Neural cell (in vitro differentiated cells): ENCODE data around the gene PHKA2. TPM values are rescaled to one million over a fixed set of nuclear protein-coding genes. Genes with fewer than 3 reads are reported as not detected.
"Not testable (repeated sequence)": the region's sequence is repeated elsewhere in the genome, so short reads cannot be mapped to it uniquely, and the experiment has no call there.

ENCODE experiments used
- H2AFZ ChIP-seq: fragments of 200-600, 300-800 bp; sonication (generic), shearing (Covaris generic); 2 replicates; pipeline ENCODE4 v1.6.0; 2014; ENCODE audit warnings: low read depth, mild to moderate bottlenecking, antibody characterized with exemption, low read length, moderate library complexity
- H3F3A ChIP-seq: fragments of 200-600 bp; shearing (Covaris generic); 2 replicates; pipeline ENCODE4 v1.6.1; 2016; ENCODE audit warnings: mild to moderate bottlenecking, moderate library complexity, mixed read lengths, antibody characterized with exemption, low read length; ENCODE audit not compliant: insufficient read depth, poor library complexity, severe bottlenecking
- H3K27ac ChIP-seq: fragments of 200-600, 300-800 bp; sonication (generic), shearing (Covaris generic); 2 replicates; pipeline ENCODE4 v1.5.1; 2014; ENCODE audit warnings: mild to moderate bottlenecking, low read length, moderate library complexity
- H3K27me3 ChIP-seq: fragments of 300-800, 200-600 bp; sonication (generic), shearing (Covaris generic); 2 replicates; pipeline ENCODE4 v1.6.0; 2014; ENCODE audit warnings: mild to moderate bottlenecking, low read depth, low read length, moderate library complexity; ENCODE audit not compliant: insufficient read depth
- H3K36me3 ChIP-seq: fragments of 300-800, 200-600 bp; sonication (generic), shearing (Covaris generic); 2 replicates; pipeline ENCODE4 v1.5.1; 2014; ENCODE audit warnings: mild to moderate bottlenecking, antibody characterized with exemption, low read length, moderate library complexity; ENCODE audit not compliant: insufficient read depth
- H3K4me2 ChIP-seq: fragments of 300-800, 200-600 bp; sonication (generic), shearing (Covaris generic); 2 replicates; pipeline ENCODE4 v1.6.0; 2014; ENCODE audit warnings: mild to moderate bottlenecking, low read length
- H3K4me3 ChIP-seq: fragments of 300-800, 200-600 bp; sonication (generic), shearing (Covaris generic); 2 replicates; pipeline ENCODE4 v1.5.1; 2014; ENCODE audit warnings: mild to moderate bottlenecking, low read length, moderate library complexity
- H3K79me2 ChIP-seq: fragments of 200-600 bp; shearing (Covaris generic); replicated peaks from 2 replicates; pipeline ENCODE4 v1.6.0; 2014; ENCODE audit warnings: mild to moderate bottlenecking, low read length, moderate library complexity; ENCODE audit not compliant: insufficient read depth
- H3K9ac ChIP-seq: fragments of 300-800, 200-600 bp; sonication (generic), shearing (Covaris generic); 2 replicates; pipeline ENCODE4 v1.6.1; 2016; ENCODE audit warnings: mild to moderate bottlenecking, low read length, mixed read lengths
- H3K9me2 ChIP-seq: fragments of 200-600 bp; shearing (Covaris generic); 2 replicates; pipeline ENCODE4 v1.6.1; 2016; ENCODE audit warnings: mild to moderate bottlenecking, low read length, mixed read lengths; ENCODE audit not compliant: insufficient read depth
- H3K9me3 ChIP-seq: fragments of 200-600, 300-800 bp; sonication (generic), shearing (Covaris generic); 2 replicates; pipeline ENCODE4 v1.6.1; 2016; ENCODE audit warnings: mild to moderate bottlenecking, mixed run types, low read length, moderate library complexity, mixed read lengths
- H4K20me1 ChIP-seq: fragments of 200-600 bp; shearing (Covaris generic); 2 replicates; pipeline ENCODE4 v1.6.1; 2016; ENCODE audit warnings: mild to moderate bottlenecking, mixed run types; ENCODE audit not compliant: insufficient read depth
- CTCF ChIP-seq: fragments of 450-650 bp; IDR thresholded peaks from 2 replicates; pipeline ENCODE4 v1.5.1; 2014; ENCODE audit warnings: antibody characterized with exemption, mild to moderate bottlenecking, moderate library complexity; ENCODE audit not compliant: poor library complexity, severe bottlenecking
- EP300 ChIP-seq: fragments of 450-650 bp; conservative IDR thresholded peaks from 2 replicates; pipeline ENCODE4 v1.6.1; 2014; ENCODE audit warnings: antibody characterized with exemption, mild to moderate bottlenecking, moderate library complexity; ENCODE audit not compliant: poor library complexity, severe bottlenecking
- EZH2 ChIP-seq: fragments of 200-600, 300-800 bp; shearing (Covaris generic), sonication (generic); IDR thresholded peaks from 2 replicates; pipeline ENCODE4 v1.6.1; 2014; ENCODE audit warnings: antibody characterized with exemption, low read length, borderline replicate concordance, mild to moderate bottlenecking; ENCODE audit not compliant: insufficient read depth, poor library complexity, severe bottlenecking
- MXI1 ChIP-seq: fragments of 450-650 bp; conservative IDR thresholded peaks from 2 replicates; pipeline ENCODE4 v1.6.1; 2014; ENCODE audit warnings: antibody characterized with exemption, mild to moderate bottlenecking; ENCODE audit not compliant: poor library complexity, severe bottlenecking
- POLR2AphosphoS5 ChIP-seq: IDR thresholded peaks from 2 replicates; pipeline ENCODE4 v1.6.1; 2012
- RAD21 ChIP-seq: fragments of 450-650 bp; conservative IDR thresholded peaks from 2 replicates; pipeline ENCODE4 v1.6.1; 2014; ENCODE audit warnings: antibody characterized with exemption, mild to moderate bottlenecking, moderate library complexity
- REST ChIP-seq: IDR thresholded peaks from 2 replicates; pipeline ENCODE4 v1.6.1; 2012; ENCODE audit warnings: borderline replicate concordance
- SMC3 ChIP-seq: fragments of 450-650 bp; conservative IDR thresholded peaks from 2 replicates; pipeline ENCODE4 v1.6.1; 2014; ENCODE audit warnings: antibody characterized with exemption, mild to moderate bottlenecking, moderate library complexity; ENCODE audit not compliant: poor library complexity
- TAF1 ChIP-seq: IDR thresholded peaks from 2 replicates; pipeline ENCODE4 v1.6.1; 2012; ENCODE audit warnings: low read depth
- polyA plus RNA-seq: library from polyadenylated mRNA; depleted of rRNA; stranded (reverse); fragments of >200 nt; gene quantifications from 2 replicates; pipeline ENCODE4 v1.2.3, GENCODE V29; 2014

Gene PHKA2
- polyA plus RNA-seq, 1 donor from 2014 or later: 9.6 TPM

GRCh38 chrX:18984381-18985185 is 669 bp upstream of the PHKA2 start:
- TF ChIP-seq MXI1 (no peak), EZH2 (no peak), EP300 (no peak), TAF1 (no peak), RAD21 (no peak), SMC3 (peak; percentile 29), REST (no peak), POLR2AphosphoS5 (no peak), CTCF (peak; percentile 58)
- no peaks in the 10 kb centered on the region for H3F3A ChIP-seq
- H3K79me2 ChIP-seq: no peaks in the 10 kb centered on the region
- H3K9me2 ChIP-seq: no peaks in the 10 kb centered on the region
- no peaks in the 10 kb centered on the region for H3K36me3 ChIP-seq
- no peaks in the 10 kb centered on the region for H3K9me3 ChIP-seq
- peak overlapping the region; percentile 81 for H3K4me3 ChIP-seq
- H2AFZ ChIP-seq: peak overlapping the region; percentile 29
- H4K20me1 ChIP-seq: no peaks in the 10 kb centered on the region
- no peak overlapping the region for H3K4me2 ChIP-seq
- no peak overlapping the region for H3K27ac ChIP-seq
- no peaks in the 10 kb centered on the region for H3K27me3 ChIP-seq
- peak overlapping the region; percentile 63 for H3K9ac ChIP-seq

- Histone ChIP-seq H3K4me2 (no peak overlapping the region), H2AFZ (no peak overlapping the region), H3K36me3 (no peaks in the 10 kb centered on the region), H3K27me3 (no peaks in the 10 kb centered on the region), H3K79me2 (no peaks in the 10 kb centered on the region), H3K9me3 (no peaks in the 10 kb centered on the region), H4K20me1 (no peaks in the 10 kb centered on the region), H3F3A (no peaks in the 10 kb centered on the region), H3K9me2 (no peaks in the 10 kb centered on the region), H3K27ac (no peak overlapping the region), H3K9ac (no peak overlapping the region), H3K4me3 (no peak overlapping the region)
- TF ChIP-seq SMC3 (no peak), CTCF (no peak), POLR2AphosphoS5 (no peak), EP300 (no peak), REST (no peak), TAF1 (no peak), EZH2 (no peak), RAD21 (no peak), MXI1 (no peak)
These were observed 2.6 kb downstream of the PHKA2 start for GRCh38 chrX:18981124-18981807.

GRCh38 chrX:18980262-18980661 is 3.7 kb downstream of the PHKA2 start:
- H3K9ac ChIP-seq, H4K20me1 ChIP-seq, H3K79me2 ChIP-seq: not testable (repeated sequence)

More at GRCh38 chrX:18980262-18980661, 3.7 kb downstream of the PHKA2 start:
- H3K9me3 ChIP-seq, H3K9me2 ChIP-seq, H2AFZ ChIP-seq, H3K27ac ChIP-seq, H3K27me3 ChIP-seq, H3K36me3 ChIP-seq, H3F3A ChIP-seq, H3K4me3 ChIP-seq, H3K4me2 ChIP-seq: not testable (repeated sequence)
